ENCODE results near the gene KRT83. TPM values are rescaled to one million over a fixed set of nuclear protein-coding genes. Genes with fewer than 3 reads are reported as not detected.

KRT83 gene
- total RNA-seq, 3 donors from 2014 or later, result not detected

DNA sequence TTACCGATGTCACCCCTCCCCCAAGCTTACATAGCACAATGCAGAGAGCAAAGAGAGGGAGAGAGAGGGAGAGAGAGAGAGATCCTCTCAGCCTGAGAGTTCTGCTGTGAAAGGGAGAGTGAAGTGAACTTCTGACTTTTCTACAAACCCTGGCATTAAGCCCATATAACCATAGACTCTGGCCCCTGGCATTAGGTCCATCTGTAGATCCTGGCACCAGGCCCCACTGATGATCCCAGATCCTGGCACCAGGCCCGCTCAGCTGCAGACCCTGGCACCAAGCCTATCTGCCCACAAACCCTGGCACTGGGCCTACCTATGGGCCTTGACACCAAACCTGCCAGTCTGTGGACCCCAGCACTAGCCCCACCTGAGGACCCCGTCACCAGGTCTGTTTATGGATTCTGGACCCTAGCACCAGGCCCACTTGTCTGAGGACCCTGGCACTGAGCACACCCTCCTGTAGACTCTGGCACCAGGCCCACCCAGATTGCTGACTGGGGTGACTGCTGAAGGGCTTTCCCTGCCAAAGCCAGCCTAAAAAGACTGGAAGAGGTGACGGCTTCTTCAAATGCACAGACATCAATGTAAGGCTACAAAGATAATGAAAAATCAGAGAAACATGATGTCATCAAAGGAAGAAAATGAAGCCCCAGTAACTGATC is 14.5 kb upstream of the KRT83 start:
- intact Hi-C loops (cut with DNase I, micrococcal nuclease), result no loop called here
- DNase-seq, result peak in 2 of 3 donors; percentile 73 to 79
- TF ChIP-seq, protein P1, sequence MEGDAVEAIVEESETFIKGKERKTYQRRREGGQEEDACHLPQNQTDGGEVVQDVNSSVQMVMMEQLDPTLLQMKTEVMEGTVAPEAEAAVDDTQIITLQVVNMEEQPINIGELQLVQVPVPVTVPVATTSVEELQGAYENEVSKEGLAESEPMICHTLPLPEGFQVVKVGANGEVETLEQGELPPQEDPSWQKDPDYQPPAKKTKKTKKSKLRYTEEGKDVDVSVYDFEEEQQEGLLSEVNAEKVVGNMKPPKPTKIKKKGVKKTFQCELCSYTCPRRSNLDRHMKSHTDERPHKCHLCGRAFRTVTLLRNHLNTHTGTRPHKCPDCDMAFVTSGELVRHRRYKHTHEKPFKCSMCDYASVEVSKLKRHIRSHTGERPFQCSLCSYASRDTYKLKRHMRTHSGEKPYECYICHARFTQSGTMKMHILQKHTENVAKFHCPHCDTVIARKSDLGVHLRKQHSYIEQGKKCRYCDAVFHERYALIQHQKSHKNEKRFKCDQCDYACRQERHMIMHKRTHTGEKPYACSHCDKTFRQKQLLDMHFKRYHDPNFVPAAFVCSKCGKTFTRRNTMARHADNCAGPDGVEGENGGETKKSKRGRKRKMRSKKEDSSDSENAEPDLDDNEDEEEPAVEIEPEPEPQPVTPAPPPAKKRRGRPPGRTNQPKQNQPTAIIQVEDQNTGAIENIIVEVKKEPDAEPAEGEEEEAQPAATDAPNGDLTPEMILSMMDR (IDR thresholded peaks at IDR 0.05), result no peak
- H3K36me3 ChIP-seq (ENCODE audit: low read depth), result no peaks in the 10 kb centered on the region
- peaks cover 9% of the 10 kb centered on the region for H3K4me1 ChIP-seq (ENCODE audit: low read depth)
- no peaks in the 10 kb centered on the region for H3K9me3 ChIP-seq
- peak; percentile 77 for ATAC-seq
- no peak overlapping the region for H3K4me3 ChIP-seq

DNA sequence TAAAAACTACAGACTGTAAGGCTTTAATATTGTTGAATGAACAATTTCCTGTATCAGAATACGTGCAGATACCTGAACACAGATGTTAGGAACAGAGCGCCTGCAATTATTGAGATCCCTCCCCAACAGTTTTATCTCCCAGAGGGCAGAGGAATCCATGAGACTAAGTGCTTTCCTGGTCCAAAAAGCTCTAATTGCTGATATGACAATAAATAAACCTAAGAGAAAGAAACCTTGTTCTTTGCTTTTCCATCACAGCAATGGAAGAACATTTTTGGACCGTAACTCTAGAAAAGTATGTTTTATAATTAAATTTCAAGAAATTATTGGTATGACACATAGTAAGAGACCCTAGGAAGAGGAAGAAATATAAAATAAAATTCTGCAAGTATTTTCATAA is 13.0 kb upstream of the KRT83 start:
- ATAC-seq (no peak), DNase-seq (no peak)
- Histone ChIP-seq H3K9me3 (no peaks in the 10 kb centered on the region), H3K4me3 (no peak overlapping the region), H3K4me1 (ENCODE audit: low read depth) (peaks cover 9% of the 10 kb centered on the region), H3K36me3 (ENCODE audit: low read depth) (no peaks in the 10 kb centered on the region)
- intact Hi-C loops (cut with DNase I, micrococcal nuclease), result no loop called here
- TF ChIP-seq, protein P1 (IDR thresholded peaks at IDR 0.05), result no peak

DNA sequence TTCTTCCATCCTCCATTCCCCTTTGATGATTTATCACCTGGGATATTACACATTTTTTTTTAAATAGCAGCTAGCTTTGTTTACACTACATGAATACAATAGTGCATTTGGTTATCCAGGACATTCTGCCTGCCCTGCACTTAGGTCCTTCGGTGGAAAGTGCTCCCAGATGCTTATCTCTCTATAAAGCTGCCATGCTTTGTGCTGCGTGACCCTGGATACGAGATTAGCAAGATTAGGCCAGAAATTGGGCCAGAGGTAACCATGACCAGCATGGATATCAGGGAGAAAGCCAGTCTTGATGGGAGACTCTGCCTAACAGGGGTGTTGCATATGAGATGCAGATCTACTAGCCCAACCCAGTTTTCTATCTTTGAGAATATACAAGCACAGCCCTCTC is 12.1 kb upstream of the KRT83 start:
- intact Hi-C loops (cut with DNase I, micrococcal nuclease), result no loop called here
- ATAC-seq, result no peak
- Histone ChIP-seq H3K4me1 (ENCODE audit: low read depth) (peaks cover 9% of the 10 kb centered on the region), H3K9me3 (no peaks in the 10 kb centered on the region), H3K36me3 (ENCODE audit: low read depth) (no peaks in the 10 kb centered on the region), H3K4me3 (no peak overlapping the region)
- no peak for DNase-seq
- TF ChIP-seq, protein P1 (IDR thresholded peaks at IDR 0.05), result no peak

DNA sequence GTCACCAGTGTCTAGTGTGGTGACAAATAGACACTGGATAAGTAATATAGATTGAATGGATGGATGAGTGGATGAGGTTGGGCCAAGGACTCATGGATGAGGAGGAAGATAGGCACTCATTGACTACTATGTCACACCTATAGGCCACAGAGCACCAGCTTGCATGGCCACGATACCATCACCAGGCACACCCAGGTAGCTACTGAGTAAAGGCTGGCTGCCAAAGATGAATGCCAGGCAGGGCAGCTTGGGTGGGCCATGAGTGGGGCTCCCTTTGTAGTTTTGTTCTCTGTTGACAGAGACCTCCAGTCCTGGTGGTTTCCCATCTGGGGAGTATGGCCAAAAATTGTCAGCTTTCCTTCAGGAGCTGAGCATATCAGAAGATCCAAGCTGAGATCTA is 11.2 kb upstream of the KRT83 start:
- H3K4me3 ChIP-seq, result no peak overlapping the region

DNA sequence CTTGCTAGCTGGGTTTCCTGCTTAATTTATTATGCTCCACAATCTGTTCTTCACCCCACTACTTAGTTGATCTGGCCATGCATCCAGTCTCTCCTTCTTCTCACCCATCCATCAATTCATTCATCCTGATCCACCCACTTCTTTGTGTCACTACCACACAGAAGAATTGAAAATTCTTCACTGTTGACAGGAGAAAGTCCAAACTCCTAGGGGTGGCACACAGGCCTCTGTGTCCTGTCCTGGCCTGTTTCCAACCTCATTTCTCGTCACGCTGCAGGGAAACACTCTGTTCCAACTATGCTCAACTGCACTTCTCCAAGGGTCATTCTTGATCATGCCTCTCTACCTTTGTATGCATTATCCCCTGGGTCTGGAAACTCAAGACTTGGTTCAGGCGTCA is 10.6 kb upstream of the KRT83 start:
- Histone ChIP-seq H3K9me3 (no peaks in the 10 kb centered on the region), H3K4me3 (no peak overlapping the region), H3K36me3 (ENCODE audit: low read depth) (no peaks in the 10 kb centered on the region), H3K4me1 (ENCODE audit: low read depth) (peaks cover 9% of the 10 kb centered on the region)
- TF ChIP-seq, protein P1 (IDR thresholded peaks at IDR 0.05), result no peak
- ATAC-seq, result no peak
- no peak for DNase-seq
- intact Hi-C loops (cut with DNase I, micrococcal nuclease), result no loop called here

More for the DNA sequence above, 11.2 kb upstream of the KRT83 start:
- H3K36me3 ChIP-seq (ENCODE audit: low read depth), result no peaks in the 10 kb centered on the region
- H3K4me1 ChIP-seq (ENCODE audit: low read depth), result peaks cover 9% of the 10 kb centered on the region
- H3K9me3 ChIP-seq, result no peaks in the 10 kb centered on the region
- ATAC-seq, result no peak
- TF ChIP-seq, protein P1 (IDR thresholded peaks at IDR 0.05), result no peak
- no peak for DNase-seq
- intact Hi-C loops (cut with DNase I, micrococcal nuclease), result no loop called here

DNA sequence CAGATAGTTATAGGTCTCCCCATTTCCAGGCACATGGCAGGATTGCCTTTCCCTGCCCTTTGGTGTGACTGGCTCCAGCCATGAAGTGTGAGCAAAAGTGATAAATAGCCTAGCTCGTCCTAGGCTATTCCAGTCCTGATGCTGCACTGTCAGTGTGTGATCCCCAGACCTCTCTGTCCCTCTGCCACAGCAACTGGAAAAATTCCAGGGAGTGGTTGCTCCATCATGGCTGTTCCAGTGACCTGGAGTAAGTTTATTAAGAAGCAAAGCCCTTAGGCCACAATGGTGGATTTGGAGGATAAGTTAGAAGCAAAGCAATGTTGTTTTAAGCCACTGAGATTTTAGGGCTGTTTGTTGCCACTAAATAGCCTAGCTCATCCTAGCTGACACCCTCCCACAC is 9.8 kb upstream of the KRT83 start:
- Histone ChIP-seq H3K9me3 (no peaks in the 10 kb centered on the region), H3K36me3 (ENCODE audit: low read depth) (no peaks in the 10 kb centered on the region), H3K4me1 (ENCODE audit: low read depth) (peaks cover 9% of the 10 kb centered on the region), H3K4me3 (no peak overlapping the region)
- TF ChIP-seq, protein P1 (IDR thresholded peaks at IDR 0.05), result no peak
- ATAC-seq (no peak), DNase-seq (no peak)
- intact Hi-C loops (cut with DNase I, micrococcal nuclease), result no loop called here
